Nephron (organoid): ENCODE data around the gene TAAR5.
"Not testable (repeated sequence)": the region's sequence is repeated elsewhere in the genome, so short reads cannot be mapped to it uniquely, and the experiment has no call there.

Experiments
- H3K27ac Mint-ChIP-seq, 3 experiments: 2 replicates each; pipeline ENCODE4 v1.8.0; 2020; ENCODE audit warnings: mixed read lengths in 3 of 3, mild to moderate bottlenecking in 2 of 3, moderate library complexity in 1 of 3
- H3K27me3 Mint-ChIP-seq: 2 replicates; pipeline ENCODE4 v1.8.0; 2021; ENCODE audit warnings: low read depth, mild to moderate bottlenecking, moderate library complexity, mixed read lengths
- H3K36me3 Mint-ChIP-seq: 2 replicates; pipeline ENCODE4 v1.8.0; 2020; ENCODE audit warnings: low read depth, mixed read lengths
- H3K4me1 Mint-ChIP-seq: 2 replicates; pipeline ENCODE4 v1.8.0; 2020; ENCODE audit warnings: mixed read lengths
- H3K4me3 Mint-ChIP-seq, 3 experiments: 2 replicates each; pipeline ENCODE4 v1.8.0; 2020; ENCODE audit warnings: mild to moderate bottlenecking in 3 of 3, mixed read lengths in 3 of 3, moderate library complexity in 2 of 3
- H3K9me3 Mint-ChIP-seq: 2 replicates; pipeline ENCODE4 v1.8.0; 2020; ENCODE audit warnings: mixed read lengths
- TF ChIP-seq, protein P1 (sequence below), 3 experiments: fragments of 200-600 bp; sonication (generic); IDR thresholded peaks; one replicate each; pipeline ENCODE4 v1.5.0; 2021; ENCODE audit warnings: antibody characterized with exemption in 3 of 3; ENCODE audit not compliant: unreplicated experiment in 3 of 3

Gene TAAR5

DNA sequence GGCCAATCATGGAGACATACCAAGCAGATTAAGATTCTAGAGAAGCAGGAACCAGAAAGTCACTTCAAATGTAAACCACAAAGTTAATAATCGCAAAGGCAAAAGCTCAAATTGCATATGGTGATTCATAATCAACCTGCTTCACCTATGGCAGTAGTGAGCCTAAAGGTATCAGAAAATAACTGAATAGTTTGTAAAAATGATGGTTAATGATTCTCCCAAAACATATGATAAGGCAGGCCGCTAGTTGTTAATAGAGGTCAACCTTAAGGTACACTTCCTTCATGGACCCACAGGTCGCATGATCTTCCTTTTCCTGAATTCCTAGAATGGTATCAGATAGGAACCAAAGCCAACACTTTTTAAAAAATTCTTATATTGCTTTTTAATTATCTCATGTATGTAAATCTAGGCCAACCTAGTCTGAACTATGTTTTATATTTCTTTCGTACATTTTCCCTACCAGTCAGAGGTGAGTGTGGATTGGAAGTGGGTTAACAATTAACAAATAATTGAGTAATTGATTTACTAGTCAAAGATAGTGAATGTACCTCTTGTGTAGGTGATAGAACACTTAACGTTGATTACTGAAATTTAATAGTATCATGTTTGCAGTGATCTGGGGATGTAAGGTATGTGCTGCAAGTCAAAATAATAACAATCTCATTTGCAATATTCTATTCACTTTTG lies 18.1 kb upstream of the TAAR5 start:
- H3K9me3 Mint-ChIP-seq, result peaks cover 7% of the 10 kb centered on the region
- TF ChIP-seq, protein P1, sequence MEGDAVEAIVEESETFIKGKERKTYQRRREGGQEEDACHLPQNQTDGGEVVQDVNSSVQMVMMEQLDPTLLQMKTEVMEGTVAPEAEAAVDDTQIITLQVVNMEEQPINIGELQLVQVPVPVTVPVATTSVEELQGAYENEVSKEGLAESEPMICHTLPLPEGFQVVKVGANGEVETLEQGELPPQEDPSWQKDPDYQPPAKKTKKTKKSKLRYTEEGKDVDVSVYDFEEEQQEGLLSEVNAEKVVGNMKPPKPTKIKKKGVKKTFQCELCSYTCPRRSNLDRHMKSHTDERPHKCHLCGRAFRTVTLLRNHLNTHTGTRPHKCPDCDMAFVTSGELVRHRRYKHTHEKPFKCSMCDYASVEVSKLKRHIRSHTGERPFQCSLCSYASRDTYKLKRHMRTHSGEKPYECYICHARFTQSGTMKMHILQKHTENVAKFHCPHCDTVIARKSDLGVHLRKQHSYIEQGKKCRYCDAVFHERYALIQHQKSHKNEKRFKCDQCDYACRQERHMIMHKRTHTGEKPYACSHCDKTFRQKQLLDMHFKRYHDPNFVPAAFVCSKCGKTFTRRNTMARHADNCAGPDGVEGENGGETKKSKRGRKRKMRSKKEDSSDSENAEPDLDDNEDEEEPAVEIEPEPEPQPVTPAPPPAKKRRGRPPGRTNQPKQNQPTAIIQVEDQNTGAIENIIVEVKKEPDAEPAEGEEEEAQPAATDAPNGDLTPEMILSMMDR (IDR thresholded peaks at IDR 0.05; ENCODE audit: unreplicated experiment in 3 of 3), result no peak
- H3K27ac Mint-ChIP-seq, result peak overlapping the region in 1 of 3 experiments; percentile 51
- H3K4me3 Mint-ChIP-seq, result no peak overlapping the region
- no peaks in the 10 kb centered on the region for H3K36me3 Mint-ChIP-seq
- no peaks in the 10 kb centered on the region for H3K4me1 Mint-ChIP-seq
- H3K27me3 Mint-ChIP-seq, result no peaks in the 10 kb centered on the region

DNA sequence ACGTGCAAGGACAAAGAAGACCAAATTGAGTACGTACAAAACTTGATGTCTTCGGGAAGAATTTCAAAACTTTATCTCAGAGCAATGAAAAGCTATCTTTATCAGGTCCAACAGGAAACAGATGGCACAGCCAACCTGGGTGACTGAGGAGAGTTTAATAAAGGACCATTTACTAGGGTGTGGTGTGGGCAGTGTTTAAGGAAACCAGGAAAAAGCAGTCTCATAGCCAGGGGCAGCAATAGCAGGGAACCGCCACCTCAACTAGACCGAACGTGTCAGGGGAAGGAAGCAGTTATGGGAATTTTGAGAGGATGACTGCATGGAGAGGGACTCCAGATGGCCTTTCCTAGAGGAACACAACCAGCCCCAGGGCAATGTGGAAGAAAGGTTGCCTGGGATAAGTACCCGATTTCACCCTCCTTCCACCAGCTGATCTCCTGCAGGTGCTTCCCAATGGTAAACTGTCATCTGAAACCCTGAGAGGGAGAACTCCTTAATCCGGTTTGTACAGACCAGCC lies 15.2 kb upstream of the TAAR5 start:
- Mint-ChIP-seq H3K27me3 (peaks cover 4% of the 10 kb centered on the region), H3K36me3 (no peaks in the 10 kb centered on the region), H3K27ac (no peak overlapping the region), H3K4me1 (no peaks in the 10 kb centered on the region), H3K9me3 (peaks cover 7% of the 10 kb centered on the region), H3K4me3 (no peak overlapping the region)
- TF ChIP-seq, protein P1 (IDR thresholded peaks at IDR 0.05; ENCODE audit: unreplicated experiment in 3 of 3), result no peak

DNA sequence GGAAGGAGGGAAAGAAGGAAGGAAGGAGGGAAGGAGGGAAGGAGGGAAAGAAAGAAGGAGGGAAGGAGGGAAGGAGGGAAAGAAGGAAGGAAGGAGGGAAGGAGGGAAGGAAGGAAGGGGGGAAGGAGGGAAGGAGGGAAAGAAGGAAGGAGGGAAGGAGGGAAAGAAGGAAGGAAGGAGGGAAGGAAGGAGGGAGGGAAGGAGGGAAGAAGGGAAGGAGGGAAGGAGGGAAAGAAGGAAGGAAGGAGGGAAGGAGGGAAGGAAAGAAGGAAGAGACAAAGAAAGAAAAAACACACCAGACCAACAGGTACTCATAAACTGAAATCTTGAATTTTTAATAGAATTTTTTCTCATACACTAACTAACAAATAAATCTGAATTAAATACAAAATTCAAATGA lies 11.4 kb upstream of the TAAR5 start:
- H3K4me1 Mint-ChIP-seq, H3K27me3 Mint-ChIP-seq, H3K9me3 Mint-ChIP-seq, H3K36me3 Mint-ChIP-seq, H3K4me3 Mint-ChIP-seq, H3K27ac Mint-ChIP-seq: not testable (repeated sequence)

DNA sequence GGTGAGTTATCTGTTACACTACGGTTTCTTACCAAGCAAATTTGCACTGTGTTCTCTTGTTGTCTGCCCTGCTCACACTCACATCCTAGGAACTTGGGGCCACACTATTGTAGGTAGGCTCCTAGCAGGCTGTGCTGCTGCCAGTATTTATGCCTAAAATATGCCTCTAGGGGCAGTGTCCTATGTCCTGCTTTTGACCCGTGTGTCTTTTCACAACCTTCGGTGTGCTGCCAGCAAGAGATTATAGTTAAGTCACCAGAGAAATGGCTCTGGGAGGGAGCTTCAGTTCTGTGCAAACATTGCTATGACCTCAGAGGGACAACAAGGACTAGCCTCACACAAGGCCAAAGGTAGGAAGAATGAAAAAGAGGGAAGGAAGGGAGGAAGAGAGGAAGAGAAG lies 8.9 kb upstream of the TAAR5 start:
- Mint-ChIP-seq H3K27me3 (peaks cover 4% of the 10 kb centered on the region), H3K27ac (no peak overlapping the region), H3K4me1 (no peaks in the 10 kb centered on the region), H3K36me3 (no peaks in the 10 kb centered on the region), H3K9me3 (no peaks in the 10 kb centered on the region), H3K4me3 (no peak overlapping the region)
- TF ChIP-seq, protein P1 (IDR thresholded peaks at IDR 0.05; ENCODE audit: unreplicated experiment in 3 of 3), result no peak

DNA sequence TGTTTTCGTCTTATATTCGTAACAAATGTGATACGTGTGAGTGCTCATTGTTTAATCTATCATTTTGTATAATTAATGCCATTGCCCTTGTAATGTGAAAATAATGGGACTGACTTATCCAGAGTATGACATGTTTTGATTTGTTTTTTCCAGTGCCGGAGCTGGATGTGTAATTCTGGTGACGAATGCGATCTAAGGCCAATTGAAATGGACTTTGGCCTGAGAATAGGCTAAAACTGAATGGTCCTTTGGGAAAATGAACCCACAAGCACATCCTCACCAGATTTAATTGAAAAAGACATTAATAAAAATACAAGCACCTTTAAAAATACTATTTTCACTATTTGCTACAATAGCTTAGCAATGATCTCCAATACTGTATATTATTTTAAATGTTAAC lies 6.7 kb upstream of the TAAR5 start:
- Mint-ChIP-seq H3K4me1 (no peaks in the 10 kb centered on the region), H3K4me3 (no peak overlapping the region), H3K36me3 (no peaks in the 10 kb centered on the region), H3K27me3 (peaks cover 4% of the 10 kb centered on the region), H3K9me3 (no peaks in the 10 kb centered on the region), H3K27ac (no peak overlapping the region)
- TF ChIP-seq, protein P1 (IDR thresholded peaks at IDR 0.05; ENCODE audit: unreplicated experiment in 3 of 3), result no peak

DNA sequence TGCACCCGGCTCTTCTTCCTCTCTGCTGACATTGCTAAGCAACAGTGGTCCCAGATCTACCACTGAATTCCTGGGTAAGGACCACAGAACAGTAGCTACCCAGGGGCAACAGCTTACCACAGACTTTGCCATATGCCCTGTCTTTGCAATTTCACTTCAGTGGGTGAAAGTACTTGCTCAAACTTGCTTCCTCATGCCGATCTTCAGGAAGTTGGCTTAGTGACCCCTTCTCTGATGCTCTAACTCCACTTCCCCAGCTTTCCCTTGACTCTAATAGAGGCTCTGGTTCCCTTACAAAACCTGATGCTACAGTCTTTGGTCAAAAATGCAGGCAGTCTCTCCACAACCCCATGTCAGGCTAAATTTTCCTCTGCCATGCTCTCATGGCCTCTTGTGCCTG lies 3.3 kb upstream of the TAAR5 start:
- Mint-ChIP-seq H3K9me3 (no peaks in the 10 kb centered on the region), H3K27ac (no peak overlapping the region), H3K4me3 (no peak overlapping the region), H3K27me3 (peaks cover 3% of the 10 kb centered on the region), H3K36me3 (no peaks in the 10 kb centered on the region), H3K4me1 (no peaks in the 10 kb centered on the region)
- TF ChIP-seq, protein P1 (IDR thresholded peaks at IDR 0.05; ENCODE audit: unreplicated experiment in 3 of 3), result no peak
